Muscle of leg (tissue), 11 donors: ENCODE measurements around the gene TAS2R40. TPM values are rescaled to one million over a fixed set of nuclear protein-coding genes. Genes with fewer than 3 reads are reported as not detected.
A peak's percentile ranks its signal among the peaks of the same experiment; 100 is the strongest.
"Not testable (repeated sequence)": the region's sequence is repeated elsewhere in the genome, so short reads cannot be mapped to it uniquely, and the experiment has no call there.

Source experiments
- DNase-seq: peaks from one replicate; pipeline ENCODE4 v3.0.0; 2013
- H3K27ac ChIP-seq: one replicate; pipeline ENCODE4 v1.5.1; 2013; ENCODE audit warnings: mild to moderate bottlenecking, low read length, control low read depth
- H3K27me3 ChIP-seq: one replicate; pipeline ENCODE4 v1.6.1; 2013; ENCODE audit warnings: low read length; ENCODE audit not compliant: control insufficient read depth, insufficient read depth
- H3K36me3 ChIP-seq: one replicate; pipeline ENCODE4 v1.6.1; 2013; ENCODE audit warnings: low read length; ENCODE audit not compliant: control insufficient read depth, insufficient read depth
- H3K4me1 ChIP-seq: one replicate; pipeline ENCODE4 v1.6.1; 2013; ENCODE audit warnings: low read length; ENCODE audit not compliant: control insufficient read depth, insufficient read depth
- H3K4me3 ChIP-seq: one replicate; pipeline ENCODE4 v1.5.1; 2013; ENCODE audit warnings: low read length, control low read depth
- H3K9me3 ChIP-seq: replicated peaks from 2 replicates; pipeline ENCODE4 v1.6.1; 2013; ENCODE audit warnings: low read depth, low read length; ENCODE audit not compliant: control insufficient read depth
- WGBS: methylation state at CpG from one replicate; pipeline ENCODE4 v1.1.5; 2013; ENCODE audit warnings: missing lambda C conversion rate; ENCODE audit not compliant: insufficient coverage; 5-methylcytosine and 5-hydroxymethylcytosine counted together
- polyA plus RNA-seq, 8 donors: library from polyadenylated mRNA; unstranded; fragments of 120-200 nt; gene quantifications; one replicate each; pipeline versions ENCODE4 v1.2.1 to v1.2.3, GENCODE V29; 2013; ENCODE audit warnings: inconsistent platforms in 1 of 8, low replicate concordance in 1 of 8; ENCODE audit not compliant: insufficient read length in 8 of 8, insufficient read depth in 1 of 8
- total RNA-seq: library from RNA; stranded (reverse); fragments of 120-200 nt; gene quantifications from one replicate; pipeline ENCODE4 v1.2.4, GENCODE V29; 2013

TAS2R40 gene
- total and polyA plus RNA-seq, 9 donors = not detected

- Histone ChIP-seq H3K27me3 (no peaks in the 10 kb centered on the region), H3K4me3 (no peak overlapping the region), H3K9me3 (peaks cover 3% of the 10 kb centered on the region), H3K4me1 (no peaks in the 10 kb centered on the region), H3K27ac (no peak overlapping the region), H3K36me3 (no peaks in the 10 kb centered on the region)
- DNase-seq = no peak
- WGBS = 100% methylated on average over 1 of the region's 4 CpGs
Observed at GRCh38 chr7:143199040-143199439, 22.8 kb upstream of the TAS2R40 start.

- WGBS = 94% methylated on average over 2 of the region's 2 CpGs
- Histone ChIP-seq H3K27me3 (no peaks in the 10 kb centered on the region), H3K9me3 (no peaks in the 10 kb centered on the region), H3K4me1 (no peaks in the 10 kb centered on the region), H3K4me3 (no peak overlapping the region), H3K27ac (no peak overlapping the region), H3K36me3 (no peaks in the 10 kb centered on the region)
- no peak for DNase-seq
Observed at GRCh38 chr7:143202161-143202560, 19.7 kb upstream of the TAS2R40 start.

GRCh38 chr7:143203386-143203785 lies 18.5 kb upstream of the TAS2R40 start:
- no peaks in the 10 kb centered on the region for H3K4me1 ChIP-seq
- H3K36me3 ChIP-seq = no peaks in the 10 kb centered on the region
- H3K27me3 ChIP-seq = no peaks in the 10 kb centered on the region
- H3K4me3 ChIP-seq = no peak overlapping the region
- WGBS = 76% methylated on average over 3 of the region's 3 CpGs
- H3K27ac ChIP-seq = no peak overlapping the region
- H3K9me3 ChIP-seq = no peaks in the 10 kb centered on the region
- DNase-seq = no peak

GRCh38 chr7:143205560-143206293 lies 16.1 kb upstream of the TAS2R40 start:
- 64% methylated on average over 7 of the region's 13 CpGs for WGBS
- Histone ChIP-seq H3K9me3 (no peaks in the 10 kb centered on the region), H3K27me3 (no peaks in the 10 kb centered on the region), H3K4me3 (no peak overlapping the region), H3K27ac (no peak overlapping the region), H3K36me3 (no peaks in the 10 kb centered on the region), H3K4me1 (peaks cover 5% of the 10 kb centered on the region)
- DNase-seq = peak; percentile 77

GRCh38 chr7:143210541-143210940 lies 11.3 kb upstream of the TAS2R40 start:
- DNase-seq = no peak
- Histone ChIP-seq H3K9me3 (no peaks in the 10 kb centered on the region), H3K4me3 (no peak overlapping the region), H3K27me3 (no peaks in the 10 kb centered on the region), H3K36me3 (no peaks in the 10 kb centered on the region), H3K4me1 (peaks cover 5% of the 10 kb centered on the region), H3K27ac (no peak overlapping the region)
- 33% methylated on average over 4 of the region's 4 CpGs for WGBS

GRCh38 chr7:143213478-143213877 lies 8.4 kb upstream of the TAS2R40 start:
- not testable (repeated sequence) for DNase-seq, H3K27me3 ChIP-seq, H3K9me3 ChIP-seq, H3K4me1 ChIP-seq, H3K27ac ChIP-seq, H3K36me3 ChIP-seq, H3K4me3 ChIP-seq
- no CpG with 5 or more reads among the region's 4 CpGs for WGBS

- peak; percentile 88 for DNase-seq
- 0% methylated on average over 1 of the region's 8 CpGs for WGBS
- H3K27me3 ChIP-seq = no peaks in the 10 kb centered on the region
- H3K4me1 ChIP-seq = no peaks in the 10 kb centered on the region
- H3K4me3 ChIP-seq = no peak overlapping the region
- no peaks in the 10 kb centered on the region for H3K36me3 ChIP-seq
- no peaks in the 10 kb centered on the region for H3K9me3 ChIP-seq
- no peak overlapping the region for H3K27ac ChIP-seq
Observed at GRCh38 chr7:143214789-143215679, 6.8 kb upstream of the TAS2R40 start.

GRCh38 chr7:143216151-143216550 lies 5.7 kb upstream of the TAS2R40 start:
- no peak for DNase-seq
- H3K4me3 ChIP-seq = no peak overlapping the region
- H3K27me3 ChIP-seq = no peaks in the 10 kb centered on the region
- H3K4me1 ChIP-seq = no peaks in the 10 kb centered on the region
- no peaks in the 10 kb centered on the region for H3K36me3 ChIP-seq
- 82% methylated on average over 1 of the region's 6 CpGs for WGBS
- no peaks in the 10 kb centered on the region for H3K9me3 ChIP-seq
- no peak overlapping the region for H3K27ac ChIP-seq

GRCh38 chr7:143216686-143217085 lies 5.2 kb upstream of the TAS2R40 start:
- no CpG with 5 or more reads among the region's 2 CpGs for WGBS
- DNase-seq = no peak
- Histone ChIP-seq H3K9me3 (no peaks in the 10 kb centered on the region), H3K27ac (no peak overlapping the region), H3K4me3 (no peak overlapping the region), H3K4me1 (no peaks in the 10 kb centered on the region), H3K27me3 (no peaks in the 10 kb centered on the region), H3K36me3 (no peaks in the 10 kb centered on the region)

GRCh38 chr7:143217806-143218205 lies 4.0 kb upstream of the TAS2R40 start:
- Histone ChIP-seq H3K27ac (no peak overlapping the region), H3K36me3 (no peaks in the 10 kb centered on the region), H3K27me3 (no peaks in the 10 kb centered on the region), H3K4me3 (no peak overlapping the region), H3K9me3 (no peaks in the 10 kb centered on the region), H3K4me1 (no peaks in the 10 kb centered on the region)
- no peak for DNase-seq
- 50% methylated on average over 1 of the region's 2 CpGs for WGBS
